T-cell (primary cell): Measurements from ENCODE around the gene DCT. TPM values are rescaled to one million over a fixed set of nuclear protein-coding genes. Genes with fewer than 3 reads are reported as not detected.

ENCODE experiments used
- ATAC-seq, 4 experiments: fragments of 200-7000 bp in 3 of 4; fragments of 150-1000 bp in 1 of 4; cut with Tn5 transposase; replicated peaks in 1 of 4; 1 replicate in 3 of 4; 2 replicates in 1 of 4; pipeline ENCODE4 v1.10.0; 2021; ENCODE audit warnings: moderate library complexity in 3 of 4, mild to moderate bottlenecking in 2 of 4, moderate number of reproducible peaks in 1 of 4
- CTCF ChIA-PET, 2 donors: fragments of 300-600 bp; sonication (Branson Sonifier 250); formaldehyde crosslinking; loops; one replicate each; lab custom pipeline; 2022; ENCODE audit warnings: antibody characterized with exemption in 2 of 2; lab: Charles Lee
- POLR2A ChIA-PET, 2 donors: fragments of 300-600 bp; sonication (Branson Sonifier 250); formaldehyde crosslinking; loops; one replicate each; lab custom pipeline; 2022; ENCODE audit warnings: antibody characterized with exemption in 2 of 2; lab: Charles Lee
- DNase-seq, 35 experiments: peaks; one replicate each; pipeline versions ENCODE4 v3.0.0 to v3.0.0-alpha.2; 2013 to 2023
- H3K27ac ChIP-seq: one replicate; pipeline ENCODE4 v1.5.1; 2013; ENCODE audit warnings: low read length
- H3K27me3 ChIP-seq, 2 experiments: replicated peaks in 1 of 2; 1 replicate in 1 of 2; 2 replicates in 1 of 2; pipeline versions ENCODE4 v1.6.1 to v1.7.0; 2013; ENCODE audit warnings: low read length in 1 of 2, mixed read lengths in 1 of 2; ENCODE audit not compliant: control insufficient read depth in 2 of 2, insufficient read depth in 2 of 2; ENCODE audit errors: extremely low read depth in 1 of 2
- H3K36me3 ChIP-seq, 2 donors: 1 replicate in 1 of 2; 2 replicates in 1 of 2; pipeline versions ENCODE4 v1.6.1 to v1.7.0; 2013; ENCODE audit warnings: low read length in 1 of 2; ENCODE audit not compliant: control insufficient read depth in 2 of 2, insufficient read depth in 1 of 2; ENCODE audit errors: extremely low read depth in 1 of 2
- H3K4me1 ChIP-seq, 2 experiments: 1 replicate in 1 of 2; 2 replicates in 1 of 2; pipeline versions ENCODE4 v1.6.1 to v1.7.0; 2013; ENCODE audit warnings: low read length in 2 of 2, mixed read lengths in 1 of 2; ENCODE audit not compliant: insufficient read depth in 2 of 2, control insufficient read depth in 1 of 2; ENCODE audit errors: extremely low read depth in 1 of 2
- H3K4me3 ChIP-seq, 2 donors: 1 replicate in 1 of 2; 2 replicates in 1 of 2; pipeline versions ENCODE4 v1.5.1 to v1.7.0; 2013; ENCODE audit warnings: mild to moderate bottlenecking in 2 of 2, low read length in 1 of 2, moderate library complexity in 1 of 2; ENCODE audit not compliant: control insufficient read depth in 1 of 2; ENCODE audit errors: extremely low read depth in 1 of 2
- H3K9me3 ChIP-seq: 2 replicates; pipeline ENCODE4 v1.7.0; 2013
- H3K27ac Mint-ChIP-seq, 2 donors: one replicate each; pipeline ENCODE4 v1.8.0; 2020 to 2021; ENCODE audit warnings: mild to moderate bottlenecking in 2 of 2, mixed read lengths in 2 of 2
- H3K27me3 Mint-ChIP-seq, 2 donors: one replicate each; pipeline ENCODE4 v1.8.0; 2021 to 2022; ENCODE audit warnings: mixed read lengths in 2 of 2
- H3K36me3 Mint-ChIP-seq: one replicate; pipeline ENCODE4 v1.8.0; 2021; ENCODE audit warnings: mixed read lengths
- H3K4me1 Mint-ChIP-seq, 3 donors: one replicate each; pipeline ENCODE4 v1.8.0; 2020 to 2022; ENCODE audit warnings: mixed read lengths in 3 of 3, mild to moderate bottlenecking in 1 of 3
- H3K4me3 Mint-ChIP-seq, 3 donors: one replicate each; pipeline ENCODE4 v1.8.0; 2020 to 2022; ENCODE audit warnings: mild to moderate bottlenecking in 3 of 3, mixed read lengths in 3 of 3, moderate library complexity in 3 of 3
- H3K9me3 Mint-ChIP-seq, 3 donors: one replicate each; pipeline ENCODE4 v1.8.0; 2020 to 2022; ENCODE audit warnings: mixed read lengths in 3 of 3
- WGBS: methylation state at CpG from one replicate; pipeline ENCODE4 v1.1.5; 2013; ENCODE audit warnings: missing lambda C conversion rate; ENCODE audit not compliant: insufficient coverage; 5-methylcytosine and 5-hydroxymethylcytosine counted together
- total RNA-seq, 35 experiments: library from RNA in 6 of 35; stranded (reverse) in 6 of 35; fragments of 120-200 nt in 1 of 35; gene quantifications; one replicate each; pipeline versions ENCODE4 v1.2.1 to v1.2.4 and lab custom pipeline; 2013 to 2026

The DCT gene
- total RNA-seq, 5 donors from 2014 or later (not counting 1 experiment from before 2014, with no cell fraction given), result 0.19 to 0.79 (median 0.43) TPM

- Histone ChIP-seq H3K4me1 (no peaks in the 10 kb centered on the region), H3K9me3 (no peaks in the 10 kb centered on the region), H3K4me3 (no peak overlapping the region), H3K36me3 (no peaks in the 10 kb centered on the region), H3K27me3 (no peaks in the 10 kb centered on the region), H3K27ac (no peak overlapping the region)
- no peak overlapping the region for H3K27ac Mint-ChIP-seq
- no peaks in the 10 kb centered on the region for H3K9me3 Mint-ChIP-seq
- no peak overlapping the region for H3K4me3 Mint-ChIP-seq
- ATAC-seq (no peak), DNase-seq (no peak)
- CTCF ChIA-PET, result no interaction called here
- no peaks in the 10 kb centered on the region for H3K27me3 Mint-ChIP-seq
- WGBS, result no CpG with 5 or more reads among the region's 3 CpGs
- H3K4me1 Mint-ChIP-seq, result no peaks in the 10 kb centered on the region
- POLR2A ChIA-PET, result no interaction called here
- H3K36me3 Mint-ChIP-seq, result no peaks in the 10 kb centered on the region
These were observed 16.3 kb upstream of the DCT start for GRCh38 chr13:94495806-94496205.

- POLR2A ChIA-PET, result no interaction called here
These were observed 14.5 kb upstream of the DCT start for GRCh38 chr13:94494026-94494425.

GRCh38 chr13:94487043-94487442 lies 7.6 kb upstream of the DCT start:
- Histone ChIP-seq H3K36me3 (no peaks in the 10 kb centered on the region), H3K27me3 (no peaks in the 10 kb centered on the region), H3K4me1 (no peaks in the 10 kb centered on the region), H3K9me3 (no peaks in the 10 kb centered on the region), H3K4me3 (no peak overlapping the region), H3K27ac (no peak overlapping the region)
- Mint-ChIP-seq H3K4me1 (no peaks in the 10 kb centered on the region), H3K9me3 (no peaks in the 10 kb centered on the region), H3K27me3 (peaks cover 7 to 9% of the 10 kb centered on the region in 2 donors), H3K36me3 (no peaks in the 10 kb centered on the region), H3K4me3 (no peak overlapping the region), H3K27ac (no peak overlapping the region)
- ATAC-seq (no peak), DNase-seq (no peak)
- 50% methylated on average over 1 of the region's 2 CpGs for whole genome bisulfite sequencing
- ChIA-PET POLR2A (interaction anchor here in 1 of 2 donors (0.6 kb wide), 1 partner anchor 532 kb away, joined by 3 read pairs; no protein-coding TSS in a partner anchor), CTCF (interaction anchor here in 1 of 2 donors (1.5 kb wide), 1 partner anchor 130 kb away, joined by 4 read pairs; no protein-coding TSS in a partner anchor)

More at GRCh38 chr13:94494026-94494425, 14.5 kb upstream of the DCT start:
- Histone ChIP-seq H3K4me1 (no peaks in the 10 kb centered on the region), H3K9me3 (no peaks in the 10 kb centered on the region), H3K27ac (no peak overlapping the region), H3K36me3 (no peaks in the 10 kb centered on the region), H3K4me3 (no peak overlapping the region), H3K27me3 (no peaks in the 10 kb centered on the region)
- CTCF ChIA-PET, result interaction anchor here in 1 of 2 donors (0.6 kb wide), 1 partner anchor 1196 kb away, joined by 3 read pairs; no protein-coding TSS in a partner anchor
- Mint-ChIP-seq H3K9me3 (no peaks in the 10 kb centered on the region), H3K27me3 (no peaks in the 10 kb centered on the region), H3K4me3 (no peak overlapping the region), H3K36me3 (no peaks in the 10 kb centered on the region), H3K27ac (no peak overlapping the region), H3K4me1 (no peaks in the 10 kb centered on the region)
- ATAC-seq (no peak), DNase-seq (no peak)
- WGBS, result 54% methylated on average over 2 of the region's 2 CpGs

- Mint-ChIP-seq H3K4me3 (no peak overlapping the region), H3K4me1 (no peaks in the 10 kb centered on the region), H3K27me3 (peaks cover 7 to 13% of the 10 kb centered on the region in 2 donors), H3K9me3 (no peaks in the 10 kb centered on the region), H3K36me3 (no peaks in the 10 kb centered on the region), H3K27ac (no peak overlapping the region)
- no CpG with 5 or more reads among the region's 5 CpGs for WGBS
- ATAC-seq (no peak), DNase-seq (no peak)
- POLR2A ChIA-PET, result no interaction called here
- H3K4me3 ChIP-seq, result no peak overlapping the region
- no peaks in the 10 kb centered on the region for H3K9me3 ChIP-seq
- H3K4me1 ChIP-seq, result no peaks in the 10 kb centered on the region
- H3K36me3 ChIP-seq, result no peaks in the 10 kb centered on the region
- CTCF ChIA-PET, result no interaction called here
- peaks cover 0 to 1% of the 10 kb centered on the region in 2 experiments for H3K27me3 ChIP-seq
- no peak overlapping the region for H3K27ac ChIP-seq
These were observed 4.5 kb upstream of the DCT start for GRCh38 chr13:94483970-94484369.

- Mint-ChIP-seq H3K27ac (no peak overlapping the region), H3K9me3 (no peaks in the 10 kb centered on the region), H3K27me3 (peaks cover 10% of the 10 kb centered on the region in 2 donors), H3K4me1 (no peaks in the 10 kb centered on the region), H3K4me3 (no peak overlapping the region), H3K36me3 (no peaks in the 10 kb centered on the region)
- Histone ChIP-seq H3K9me3 (no peaks in the 10 kb centered on the region), H3K4me1 (no peaks in the 10 kb centered on the region), H3K27me3 (peaks cover 0 to 7% of the 10 kb centered on the region in 2 experiments), H3K4me3 (no peak overlapping the region), H3K27ac (no peak overlapping the region), H3K36me3 (no peaks in the 10 kb centered on the region)
- ChIA-PET CTCF (interaction anchor here in 1 of 2 donors (0.8 kb wide), 1 partner anchor 48 kb away, joined by 3 read pairs; no protein-coding TSS in a partner anchor), POLR2A (interaction anchor here in 1 of 2 donors (0.6 kb wide), 1 partner anchor 84 kb away, joined by 5 read pairs; no protein-coding TSS in a partner anchor)
- DNase-seq, result no peak
- WGBS, result 87% methylated on average over 6 of the region's 7 CpGs
- no peak for ATAC-seq
These were observed 2.5 kb upstream of the DCT start for GRCh38 chr13:94481941-94482340.

- Mint-ChIP-seq H3K4me1 (no peaks in the 10 kb centered on the region), H3K27me3 (peaks cover 4 to 5% of the 10 kb centered on the region in 2 donors), H3K27ac (no peak overlapping the region), H3K36me3 (no peaks in the 10 kb centered on the region), H3K9me3 (no peaks in the 10 kb centered on the region), H3K4me3 (no peak overlapping the region)
- no peaks in the 10 kb centered on the region for H3K36me3 ChIP-seq
- no peak for ATAC-seq
- POLR2A ChIA-PET, result no interaction called here
- no peaks in the 10 kb centered on the region for H3K4me1 ChIP-seq
- H3K9me3 ChIP-seq, result no peaks in the 10 kb centered on the region
- no peak overlapping the region for H3K27ac ChIP-seq
- H3K4me3 ChIP-seq, result no peak overlapping the region
- peaks cover 0 to 10% of the 10 kb centered on the region in 2 experiments for H3K27me3 ChIP-seq
- CTCF ChIA-PET, result no interaction called here
- 82% methylated on average over 3 of the region's 3 CpGs for WGBS
- DNase-seq, result no peak
These were observed 1.2 kb upstream of the DCT start for GRCh38 chr13:94480672-94481145.
